B cell (primary cell): ENCODE results near the gene TSPYL1. TPM values are rescaled to one million over a fixed set of nuclear protein-coding genes. Genes with fewer than 3 reads are reported as not detected.

Experiments
- ATAC-seq: fragments of 200-7000 bp; cut with Tn5 transposase; one replicate; pipeline ENCODE4 v1.10.0; 2021; ENCODE audit warnings: low read depth, mild to moderate bottlenecking, moderate number of reproducible peaks, moderate library complexity
- CTCF ChIA-PET: fragments of 350-600 bp; sonication (Branson Sonifier 250); formaldehyde crosslinking; loops from one replicate; lab custom pipeline; 2021; ENCODE audit warnings: antibody characterized with exemption, inconsistent platforms; lab: Charles Lee
- POLR2A ChIA-PET: fragments of 350-600 bp; sonication (Branson Sonifier 250); formaldehyde crosslinking; loops from one replicate; lab custom pipeline; 2021; ENCODE audit warnings: antibody characterized with exemption; lab: Charles Lee
- DNase-seq: peaks from one replicate; pipeline ENCODE4 v3.0.0; 2013
- H2AFZ ChIP-seq: 2 replicates; pipeline ENCODE4 v1.6.1; 2012; ENCODE audit warnings: mild to moderate bottlenecking, low read depth, low read length; ENCODE audit not compliant: insufficient read depth, poor library complexity, severe bottlenecking
- H3K27ac ChIP-seq, 2 donors: 1 replicate in 1 of 2; 2 replicates in 1 of 2; pipeline ENCODE4 v1.5.1; 2012 to 2013; ENCODE audit warnings: low read length in 2 of 2, mild to moderate bottlenecking in 2 of 2, moderate library complexity in 1 of 2
- H3K27me3 ChIP-seq, 4 experiments: fragments of 200-600 bp in 1 of 4; sonication (generic) in 1 of 4; replicated peaks in 1 of 4; 1 replicate in 2 of 4; 2 replicates in 2 of 4; pipeline versions ENCODE4 v1.6.1 to v1.7.0; 2013 to 2016; ENCODE audit warnings: low read length in 3 of 4, mild to moderate bottlenecking in 2 of 4, mixed read lengths in 1 of 4, moderate library complexity in 1 of 4; ENCODE audit not compliant: insufficient read depth in 4 of 4, control insufficient read depth in 3 of 4; ENCODE audit errors: control extremely low read depth in 1 of 4
- H3K36me3 ChIP-seq, 2 experiments: replicated peaks in 1 of 2; 1 replicate in 1 of 2; 2 replicates in 1 of 2; pipeline versions ENCODE4 v1.6.1 to v1.7.1; 2013; ENCODE audit warnings: low read length in 1 of 2; ENCODE audit not compliant: insufficient read depth in 2 of 2, control insufficient read depth in 1 of 2; ENCODE audit errors: control extremely low read depth in 1 of 2, extremely low read depth in 1 of 2
- H3K4me1 ChIP-seq, 2 donors: fragments of 200-600 bp in 1 of 2; sonication (generic) in 1 of 2; 1 replicate in 1 of 2; 2 replicates in 1 of 2; pipeline versions ENCODE4 v1.5.1 to v1.6.1; 2013 to 2017; ENCODE audit warnings: low read length in 2 of 2; ENCODE audit not compliant: control insufficient read depth in 2 of 2, insufficient read depth in 2 of 2
- H3K4me2 ChIP-seq: replicated peaks from 2 replicates; pipeline ENCODE3; 2012; ENCODE audit warnings: mild to moderate bottlenecking, low read depth, low read length; ENCODE audit not compliant: poor library complexity, severe bottlenecking
- H3K4me3 ChIP-seq, 5 experiments: fragments of 200-600 bp in 1 of 5; sonication (generic) in 1 of 5; 1 replicate in 3 of 5; 2 replicates in 2 of 5; pipeline versions ENCODE4 v1.5.1 to v1.7.0; 2011 to 2016; ENCODE audit warnings: low read length in 4 of 5, mild to moderate bottlenecking in 4 of 5, low read depth in 2 of 5, control low read depth in 1 of 5, moderate library complexity in 1 of 5; ENCODE audit not compliant: insufficient read depth in 1 of 5; ENCODE audit errors: control extremely low read depth in 1 of 5, extremely low read depth in 1 of 5
- H3K79me2 ChIP-seq: fragments of 200-600 bp; sonication (generic); one replicate; pipeline ENCODE4 v1.6.0; 2016; ENCODE audit warnings: low read length; ENCODE audit not compliant: control insufficient read depth, insufficient read depth
- H3K9ac ChIP-seq: fragments of 200-600 bp; sonication (generic); 2 replicates; pipeline ENCODE4 v1.6.1; 2017; ENCODE audit warnings: mild to moderate bottlenecking, low read length, moderate library complexity
- H3K9me3 ChIP-seq, 3 donors: one replicate each; pipeline versions ENCODE4 v1.6.1 to v1.7.1; 2013; ENCODE audit warnings: low read length in 2 of 3; ENCODE audit not compliant: control insufficient read depth in 2 of 3, insufficient read depth in 1 of 3; ENCODE audit errors: control extremely low read depth in 1 of 3
- H4K20me1 ChIP-seq: 2 replicates; pipeline ENCODE4 v1.6.0; 2012; ENCODE audit warnings: mild to moderate bottlenecking, low read length; ENCODE audit not compliant: insufficient read depth, control insufficient read depth, poor library complexity, severe bottlenecking
- H3K27ac Mint-ChIP-seq: one replicate; pipeline ENCODE4 v1.8.0; 2021; ENCODE audit warnings: mixed read lengths
- H3K27me3 Mint-ChIP-seq: one replicate; pipeline ENCODE4 v1.8.0; 2021; ENCODE audit warnings: mixed read lengths
- H3K4me1 Mint-ChIP-seq: one replicate; pipeline ENCODE4 v1.8.0; 2021; ENCODE audit warnings: mixed read lengths
- H3K4me3 Mint-ChIP-seq: one replicate; pipeline ENCODE4 v1.8.0; 2021; ENCODE audit warnings: mixed read lengths
- H3K9me3 Mint-ChIP-seq: one replicate; pipeline ENCODE4 v1.8.0; 2022; ENCODE audit warnings: mixed read lengths; ENCODE audit not compliant: insufficient read depth
- EZH2 ChIP-seq: IDR thresholded peaks from 2 replicates; pipeline ENCODE4 v1.6.1; 2012; ENCODE audit warnings: borderline replicate concordance, low read depth, mild to moderate bottlenecking, moderate library complexity, low read length; ENCODE audit not compliant: insufficient read depth, poor library complexity, severe bottlenecking
- WGBS: methylation state at CpG from one replicate; pipeline ENCODE4 v1.1.5; 2013; ENCODE audit warnings: missing lambda C conversion rate; ENCODE audit not compliant: insufficient coverage; 5-methylcytosine and 5-hydroxymethylcytosine counted together
- intact Hi-C: fragments of 100-400 bp; cut with micrococcal nuclease; formaldehyde crosslinking; loops from one replicate; pipeline ENCODE4 v1.10.0; 2022
- polyA plus RNA-seq: library from polyadenylated mRNA; depleted of rRNA; stranded (reverse); fragments of >200 nt; gene quantifications from 2 replicates; pipeline ENCODE4 v1.2.3, GENCODE V29; 2012
- total RNA-seq, 2 donors: library from RNA; stranded (reverse); fragments of 120-200 nt in 1 of 2; gene quantifications; 1 replicate in 1 of 2; 2 replicates in 1 of 2; pipeline versions ENCODE4 v1.2.3 to v1.2.4, GENCODE V29; 2013 to 2022
- TF ChIP-seq, protein P1 (sequence below): fragments of 200-600 bp; IDR thresholded peaks from one replicate; pipeline ENCODE4 v1.8.0; 2022; ENCODE audit warnings: antibody characterized with exemption, mild to moderate bottlenecking

Gene TSPYL1
- total and polyA plus RNA-seq, 2 donors (not counting 1 experiment from before 2014, with no cell fraction given): 93.3 to 101 TPM

DNA sequence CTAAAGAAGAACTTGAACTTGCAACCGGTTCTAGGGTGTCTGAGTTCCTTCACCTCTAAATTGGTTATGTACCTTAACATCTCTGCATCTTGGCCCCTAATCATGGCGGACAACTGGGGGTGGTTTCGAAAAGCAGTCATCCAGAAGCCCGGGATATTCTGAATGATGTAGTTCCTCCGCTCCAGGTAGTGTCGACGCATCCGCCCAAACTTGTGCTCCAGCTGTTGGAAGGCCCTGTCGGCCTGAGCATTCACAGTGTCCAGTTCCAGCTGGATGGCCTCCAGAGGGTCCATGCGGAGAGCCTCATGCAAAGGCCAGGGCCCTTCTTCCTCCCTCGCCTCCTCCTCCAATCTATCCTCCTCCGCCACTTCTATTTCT, 887 bp downstream of the TSPYL1 start:
- H3K4me1 ChIP-seq: peaks cover 41 to 48% of the 10 kb centered on the region in 2 donors
- peak overlapping the region; percentile 80 for H2AFZ ChIP-seq
- intact Hi-C loops: loop anchor here (1.0 to 5.0 kb wide), 6 partner anchors 11 to 403 kb away; partner anchors contain the start of genes KPNA5, RWDD1, TSPYL4 and ZUP1

DNA sequence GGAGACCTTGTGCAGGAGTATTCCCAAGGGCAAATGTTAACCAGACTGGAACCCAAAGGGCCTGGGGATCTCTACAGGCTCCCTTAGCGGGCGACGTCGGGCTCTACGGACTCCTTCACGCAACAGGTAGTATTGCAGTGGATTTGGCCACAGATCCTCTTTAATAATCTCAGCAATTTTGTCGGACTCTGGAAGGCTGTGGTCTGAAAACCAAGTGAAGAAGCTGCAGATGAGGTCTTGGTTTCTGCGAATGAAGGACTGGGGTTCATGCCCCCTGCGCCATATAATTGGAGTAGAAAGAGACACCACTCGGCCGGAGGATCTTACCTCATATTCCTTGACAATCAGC, 1.3 kb downstream of the TSPYL1 start:
- intact Hi-C loops: loop anchor here (2.0 to 5.0 kb wide), 2 partner anchors 186 to 404 kb away; partner anchors contain the start of gene KPNA5
- H2AFZ ChIP-seq: no peak overlapping the region
- peak overlapping the region; percentile 97 for H3K4me3 Mint-ChIP-seq

More for the DNA sequence above, 887 bp downstream of the TSPYL1 start:
- Histone ChIP-seq H3K27ac (peak overlapping the region; percentile 99), H3K9ac (peak overlapping the region; percentile 98), H3K27me3 (no peaks in the 10 kb centered on the region), H3K36me3 (peaks cover 0 to 20% of the 10 kb centered on the region in 2 experiments), H3K4me2 (peak overlapping the region; percentile 84), H3K4me3 (peak overlapping the region; percentile 89 to 96 (median 94)), H3K9me3 (no peaks in the 10 kb centered on the region), H3K79me2 (peaks cover 78% of the 10 kb centered on the region), H4K20me1 (peaks cover 54% of the 10 kb centered on the region)
- ChIA-PET CTCF (interaction anchor here (0.9 to 5.2 kb wide), 9 partner anchors 8 to 293 kb away, joined by 3 to 29 read pairs (median 5); partner anchors contain the start of genes RWDD1 and TSPYL4), POLR2A (interaction anchor here (0.6 to 3.4 kb wide), 7 partner anchors 24 to 1323 kb away, joined by 3 to 17 read pairs (median 4); partner anchors contain the start of genes GOPC, RWDD1, TSPYL4 and ZUP1)
- Mint-ChIP-seq H3K9me3 (no peaks in the 10 kb centered on the region), H3K4me3 (peak overlapping the region; percentile 97), H3K27ac (peak overlapping the region; percentile 100), H3K4me1 (peaks cover 60% of the 10 kb centered on the region), H3K27me3 (no peaks in the 10 kb centered on the region)
- DNase-seq (no peak), ATAC-seq (no peak)
- no peak for TF ChIP-seq EZH2
- TF ChIP-seq, protein P1, sequence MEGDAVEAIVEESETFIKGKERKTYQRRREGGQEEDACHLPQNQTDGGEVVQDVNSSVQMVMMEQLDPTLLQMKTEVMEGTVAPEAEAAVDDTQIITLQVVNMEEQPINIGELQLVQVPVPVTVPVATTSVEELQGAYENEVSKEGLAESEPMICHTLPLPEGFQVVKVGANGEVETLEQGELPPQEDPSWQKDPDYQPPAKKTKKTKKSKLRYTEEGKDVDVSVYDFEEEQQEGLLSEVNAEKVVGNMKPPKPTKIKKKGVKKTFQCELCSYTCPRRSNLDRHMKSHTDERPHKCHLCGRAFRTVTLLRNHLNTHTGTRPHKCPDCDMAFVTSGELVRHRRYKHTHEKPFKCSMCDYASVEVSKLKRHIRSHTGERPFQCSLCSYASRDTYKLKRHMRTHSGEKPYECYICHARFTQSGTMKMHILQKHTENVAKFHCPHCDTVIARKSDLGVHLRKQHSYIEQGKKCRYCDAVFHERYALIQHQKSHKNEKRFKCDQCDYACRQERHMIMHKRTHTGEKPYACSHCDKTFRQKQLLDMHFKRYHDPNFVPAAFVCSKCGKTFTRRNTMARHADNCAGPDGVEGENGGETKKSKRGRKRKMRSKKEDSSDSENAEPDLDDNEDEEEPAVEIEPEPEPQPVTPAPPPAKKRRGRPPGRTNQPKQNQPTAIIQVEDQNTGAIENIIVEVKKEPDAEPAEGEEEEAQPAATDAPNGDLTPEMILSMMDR: no peak
- WGBS: 20% methylated on average over 11 of the region's 12 CpGs

More for the DNA sequence above, 1.3 kb downstream of the TSPYL1 start:
- Histone ChIP-seq H3K27ac (peak overlapping the region; percentile 99), H3K27me3 (no peaks in the 10 kb centered on the region), H3K4me3 (peak overlapping the region; percentile 89 to 96 (median 94)), H3K4me1 (peaks cover 41 to 48% of the 10 kb centered on the region in 2 donors), H3K9ac (peak overlapping the region; percentile 98), H3K9me3 (no peaks in the 10 kb centered on the region), H3K79me2 (peaks cover 78% of the 10 kb centered on the region), H3K36me3 (peaks cover 2 to 22% of the 10 kb centered on the region in 2 experiments), H3K4me2 (peak overlapping the region; percentile 84), H4K20me1 (peaks cover 55% of the 10 kb centered on the region)
- WGBS: 89% methylated on average over 5 of the region's 11 CpGs
- peaks cover 61% of the 10 kb centered on the region for H3K4me1 Mint-ChIP-seq
- ATAC-seq (no peak), DNase-seq (no peak)
- TF ChIP-seq, protein P1: no peak
- no peak for TF ChIP-seq EZH2
- H3K9me3 Mint-ChIP-seq: no peaks in the 10 kb centered on the region
- ChIA-PET POLR2A (interaction anchor here (2.1 to 3.4 kb wide), 2 partner anchors 25 to 293 kb away, joined by 7 to 17 read pairs; partner anchors contain the start of genes RWDD1 and TSPYL4), CTCF (interaction anchor here (0.9 to 5.2 kb wide), 6 partner anchors 9 to 283 kb away, joined by 3 to 29 read pairs (median 8); partner anchors contain the start of gene TSPYL4)
- peak overlapping the region; percentile 100 for H3K27ac Mint-ChIP-seq
- H3K27me3 Mint-ChIP-seq: no peaks in the 10 kb centered on the region
